HepG2 (cell line): ENCODE measurements around the gene KIF21B. TPM values are rescaled to one million over a fixed set of nuclear protein-coding genes. Genes with fewer than 3 reads are reported as not detected.

Experiments used
- polyA plus RNA-seq, 8 experiments: library from polyadenylated mRNA; depleted of rRNA in 3 of 8; stranded (reverse) in 7 of 8; unstranded in 1 of 8; fragments of >200 nt; fragmentation: Illumina TruSeq in 4 of 8; extraction: Trizol in 4 of 8; gene quantifications; 2 replicates each; pipeline versions ENCODE4 v1.2.1 to v1.2.3, GENCODE V29; 2011 to 2016; ENCODE audit warnings: low read depth in 4 of 8, missing spikeins in 1 of 8, mixed read lengths in 1 of 8; ENCODE audit not compliant: insufficient read depth in 1 of 8
- total RNA-seq, 5 experiments: library from RNA; depleted of rRNA; stranded (reverse); fragments of >200 nt; fragmentation: Illumina TruSeq; extraction: Trizol; gene quantifications; 2 replicates each; pipeline ENCODE4 v1.2.3, GENCODE V29; 2016; ENCODE audit warnings: low read depth in 1 of 5
- TF ChIP-seq, protein P1 (sequence below): sonication (generic); formaldehyde crosslinking; IDR thresholded peaks from 2 replicates; pipeline ENCODE4 v1.4.0; 2020; ENCODE audit warnings: missing genetic modification reagents
- TF ChIP-seq, protein P2 (sequence below), 2 experiments: IDR thresholded peaks; 2 replicates each; pipeline ENCODE4 v1.6.1; 2011 to 2012; ENCODE audit warnings: low read length in 2 of 2, borderline replicate concordance in 1 of 2, low read depth in 1 of 2, mild to moderate bottlenecking in 1 of 2, moderate library complexity in 1 of 2

KIF21B gene
- total and polyA plus RNA-seq, 2 of the 13 experiments (the other 11 are each of a cell fraction or from before 2014, with no cell fraction given) = 0.17 to 0.20 TPM

DNA sequence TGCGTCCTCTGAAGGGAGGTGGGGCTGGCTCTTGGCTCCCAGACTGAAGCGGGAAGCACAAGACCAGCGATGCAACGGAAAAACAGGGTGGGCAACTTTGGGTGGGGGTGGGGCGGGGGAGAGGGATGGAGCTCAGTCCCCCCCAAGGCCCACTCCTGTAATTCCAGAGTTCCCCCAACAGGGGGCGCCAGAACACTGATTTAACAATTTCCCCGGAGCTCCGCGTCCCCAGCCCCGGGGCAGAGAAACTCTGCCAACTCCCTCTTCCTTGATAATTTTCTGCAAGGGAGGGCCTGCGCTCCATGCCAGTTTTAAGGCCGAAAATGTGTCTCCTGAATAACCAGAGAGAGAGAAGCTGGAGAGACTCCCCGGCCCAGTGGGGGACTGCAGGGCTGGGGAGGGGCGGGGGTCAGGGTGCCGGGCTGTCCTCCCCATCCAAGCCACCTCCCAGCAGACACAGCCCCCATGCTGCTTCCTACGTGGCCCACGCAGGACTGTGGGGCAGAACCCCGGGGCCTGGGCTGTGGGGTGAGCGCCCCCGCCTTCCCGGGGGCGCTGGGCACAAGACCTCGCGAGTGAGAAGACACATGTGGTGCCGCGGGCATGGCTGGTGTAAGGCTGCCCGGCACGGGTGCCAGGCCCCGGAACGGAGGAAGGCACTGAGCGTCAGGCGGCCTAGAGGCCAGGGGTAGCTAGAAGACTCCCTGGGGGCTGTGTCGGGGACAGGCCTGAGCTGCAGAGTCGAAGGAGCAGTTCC, 51.4 kb downstream of the KIF21B start (continued):
- TF ChIP-seq, protein P1, sequence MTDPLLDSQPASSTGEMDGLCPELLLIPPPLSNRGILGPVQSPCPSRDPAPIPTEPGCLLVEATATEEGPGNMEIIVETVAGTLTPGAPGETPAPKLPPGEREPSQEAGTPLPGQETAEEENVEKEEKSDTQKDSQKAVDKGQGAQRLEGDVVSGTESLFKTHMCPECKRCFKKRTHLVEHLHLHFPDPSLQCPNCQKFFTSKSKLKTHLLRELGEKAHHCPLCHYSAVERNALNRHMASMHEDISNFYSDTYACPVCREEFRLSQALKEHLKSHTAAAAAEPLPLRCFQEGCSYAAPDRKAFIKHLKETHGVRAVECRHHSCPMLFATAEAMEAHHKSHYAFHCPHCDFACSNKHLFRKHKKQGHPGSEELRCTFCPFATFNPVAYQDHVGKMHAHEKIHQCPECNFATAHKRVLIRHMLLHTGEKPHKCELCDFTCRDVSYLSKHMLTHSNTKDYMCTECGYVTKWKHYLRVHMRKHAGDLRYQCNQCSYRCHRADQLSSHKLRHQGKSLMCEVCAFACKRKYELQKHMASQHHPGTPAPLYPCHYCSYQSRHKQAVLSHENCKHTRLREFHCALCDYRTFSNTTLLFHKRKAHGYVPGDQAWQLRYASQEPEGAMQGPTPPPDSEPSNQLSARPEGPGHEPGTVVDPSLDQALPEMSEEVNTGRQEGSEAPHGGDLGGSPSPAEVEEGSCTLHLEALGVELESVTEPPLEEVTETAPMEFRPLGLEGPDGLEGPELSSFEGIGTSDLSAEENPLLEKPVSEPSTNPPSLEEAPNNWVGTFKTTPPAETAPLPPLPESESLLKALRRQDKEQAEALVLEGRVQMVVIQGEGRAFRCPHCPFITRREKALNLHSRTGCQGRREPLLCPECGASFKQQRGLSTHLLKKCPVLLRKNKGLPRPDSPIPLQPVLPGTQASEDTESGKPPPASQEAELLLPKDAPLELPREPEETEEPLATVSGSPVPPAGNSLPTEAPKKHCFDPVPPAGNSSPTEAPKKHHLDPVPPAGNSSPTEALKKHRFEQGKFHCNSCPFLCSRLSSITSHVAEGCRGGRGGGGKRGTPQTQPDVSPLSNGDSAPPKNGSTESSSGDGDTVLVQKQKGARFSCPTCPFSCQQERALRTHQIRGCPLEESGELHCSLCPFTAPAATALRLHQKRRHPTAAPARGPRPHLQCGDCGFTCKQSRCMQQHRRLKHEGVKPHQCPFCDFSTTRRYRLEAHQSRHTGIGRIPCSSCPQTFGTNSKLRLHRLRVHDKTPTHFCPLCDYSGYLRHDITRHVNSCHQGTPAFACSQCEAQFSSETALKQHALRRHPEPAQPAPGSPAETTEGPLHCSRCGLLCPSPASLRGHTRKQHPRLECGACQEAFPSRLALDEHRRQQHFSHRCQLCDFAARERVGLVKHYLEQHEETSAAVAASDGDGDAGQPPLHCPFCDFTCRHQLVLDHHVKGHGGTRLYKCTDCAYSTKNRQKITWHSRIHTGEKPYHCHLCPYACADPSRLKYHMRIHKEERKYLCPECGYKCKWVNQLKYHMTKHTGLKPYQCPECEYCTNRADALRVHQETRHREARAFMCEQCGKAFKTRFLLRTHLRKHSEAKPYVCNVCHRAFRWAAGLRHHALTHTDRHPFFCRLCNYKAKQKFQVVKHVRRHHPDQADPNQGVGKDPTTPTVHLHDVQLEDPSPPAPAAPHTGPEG = no peak
- TF ChIP-seq, protein P2, sequence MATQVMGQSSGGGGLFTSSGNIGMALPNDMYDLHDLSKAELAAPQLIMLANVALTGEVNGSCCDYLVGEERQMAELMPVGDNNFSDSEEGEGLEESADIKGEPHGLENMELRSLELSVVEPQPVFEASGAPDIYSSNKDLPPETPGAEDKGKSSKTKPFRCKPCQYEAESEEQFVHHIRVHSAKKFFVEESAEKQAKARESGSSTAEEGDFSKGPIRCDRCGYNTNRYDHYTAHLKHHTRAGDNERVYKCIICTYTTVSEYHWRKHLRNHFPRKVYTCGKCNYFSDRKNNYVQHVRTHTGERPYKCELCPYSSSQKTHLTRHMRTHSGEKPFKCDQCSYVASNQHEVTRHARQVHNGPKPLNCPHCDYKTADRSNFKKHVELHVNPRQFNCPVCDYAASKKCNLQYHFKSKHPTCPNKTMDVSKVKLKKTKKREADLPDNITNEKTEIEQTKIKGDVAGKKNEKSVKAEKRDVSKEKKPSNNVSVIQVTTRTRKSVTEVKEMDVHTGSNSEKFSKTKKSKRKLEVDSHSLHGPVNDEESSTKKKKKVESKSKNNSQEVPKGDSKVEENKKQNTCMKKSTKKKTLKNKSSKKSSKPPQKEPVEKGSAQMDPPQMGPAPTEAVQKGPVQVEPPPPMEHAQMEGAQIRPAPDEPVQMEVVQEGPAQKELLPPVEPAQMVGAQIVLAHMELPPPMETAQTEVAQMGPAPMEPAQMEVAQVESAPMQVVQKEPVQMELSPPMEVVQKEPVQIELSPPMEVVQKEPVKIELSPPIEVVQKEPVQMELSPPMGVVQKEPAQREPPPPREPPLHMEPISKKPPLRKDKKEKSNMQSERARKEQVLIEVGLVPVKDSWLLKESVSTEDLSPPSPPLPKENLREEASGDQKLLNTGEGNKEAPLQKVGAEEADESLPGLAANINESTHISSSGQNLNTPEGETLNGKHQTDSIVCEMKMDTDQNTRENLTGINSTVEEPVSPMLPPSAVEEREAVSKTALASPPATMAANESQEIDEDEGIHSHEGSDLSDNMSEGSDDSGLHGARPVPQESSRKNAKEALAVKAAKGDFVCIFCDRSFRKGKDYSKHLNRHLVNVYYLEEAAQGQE (IDR thresholded peaks at IDR 0.05; ENCODE audit: borderline replicate concordance in 1 of 2, low read depth in 1 of 2, low read length in 2 of 2) = no peak
